ENCODE results near the gene PEX5L.

GRCh38 chr3:179750720-179751328 is 285.9 kb downstream of the PEX5L start:
- TF ChIP-seq CTCF (IDR thresholded peaks at IDR 0.05; ENCODE audit: low read depth, low read length) (peak; percentile 52), POLR2A (IDR thresholded peaks at IDR 0.05; ENCODE audit: extremely low read depth, insufficient read length) (no peak), MYC (IDR thresholded peaks at IDR 0.05; ENCODE audit: low read depth, low read length) (no peak), MAX (IDR thresholded peaks at IDR 0.05; ENCODE audit: low read depth, low read length) (no peak)
